GM21447 (cell line): ENCODE measurements around the gene SNRNP48.

ENCODE experiments used
- ATAC-seq: cut with Tn5 transposase; IDR thresholded peaks from one replicate; pipeline ENCODE4 v1.9.1; 2021; ENCODE audit not compliant: unreplicated experiment

The SNRNP48 gene

DNA sequence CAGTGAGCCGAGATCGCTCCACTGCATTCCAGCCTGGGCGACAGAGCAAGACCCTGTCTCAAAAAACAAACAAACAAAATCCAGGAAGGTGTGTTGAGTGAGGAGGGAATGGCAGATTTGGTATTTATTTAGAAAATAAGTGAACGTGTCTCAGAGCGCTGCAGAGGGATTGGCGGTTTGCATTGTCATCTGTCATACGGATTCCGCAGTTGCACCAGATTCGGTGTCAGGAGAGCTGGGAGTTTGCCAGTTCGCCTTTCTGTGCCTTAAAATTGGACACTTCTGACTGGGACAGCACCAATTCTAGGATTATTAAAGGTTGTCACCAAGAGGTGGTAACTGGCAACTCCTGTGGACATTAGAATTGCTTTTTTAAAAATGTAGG is 912 bp downstream of the SNRNP48 start:
- ATAC-seq, result no peak

DNA sequence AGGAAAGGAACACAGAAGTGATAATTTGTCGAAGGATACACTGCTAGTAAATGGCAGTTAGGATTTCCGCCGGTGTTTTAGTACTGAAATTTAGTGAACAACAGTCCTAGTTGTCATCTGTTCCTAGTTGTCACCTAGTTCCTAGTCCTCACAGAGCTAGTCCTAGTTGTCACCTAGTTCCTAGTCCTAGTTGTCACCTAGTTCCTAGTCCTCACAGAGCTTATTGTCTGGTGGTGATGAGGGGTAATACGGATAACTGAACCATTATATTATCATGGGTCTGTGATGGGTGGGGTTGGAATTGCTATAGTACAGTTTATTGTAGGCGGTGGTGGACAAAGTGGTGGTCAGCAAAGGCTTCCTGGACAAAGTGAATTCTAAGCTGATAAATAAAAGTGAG is 1.8 kb downstream of the SNRNP48 start:
- no peak for ATAC-seq

DNA sequence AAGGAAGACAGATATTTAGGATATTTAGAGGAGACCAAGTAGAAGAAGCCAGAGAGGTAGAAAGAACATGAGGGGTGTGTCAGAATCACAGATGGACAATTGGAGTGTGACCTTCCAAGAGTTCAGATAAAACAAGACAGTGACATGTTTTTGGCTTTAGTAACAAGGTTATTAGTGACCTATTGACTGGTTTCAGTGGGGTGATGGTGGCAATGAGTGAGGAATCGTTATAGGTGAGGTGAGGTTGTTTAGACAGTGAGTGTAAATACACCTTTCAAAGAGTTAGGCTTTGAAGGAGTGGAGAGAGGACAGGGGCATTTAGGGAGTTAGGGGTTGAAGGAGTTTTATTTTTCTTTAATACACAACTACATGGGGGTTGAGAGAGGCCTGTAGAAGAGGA is 3.2 kb downstream of the SNRNP48 start:
- ATAC-seq, result no peak

DNA sequence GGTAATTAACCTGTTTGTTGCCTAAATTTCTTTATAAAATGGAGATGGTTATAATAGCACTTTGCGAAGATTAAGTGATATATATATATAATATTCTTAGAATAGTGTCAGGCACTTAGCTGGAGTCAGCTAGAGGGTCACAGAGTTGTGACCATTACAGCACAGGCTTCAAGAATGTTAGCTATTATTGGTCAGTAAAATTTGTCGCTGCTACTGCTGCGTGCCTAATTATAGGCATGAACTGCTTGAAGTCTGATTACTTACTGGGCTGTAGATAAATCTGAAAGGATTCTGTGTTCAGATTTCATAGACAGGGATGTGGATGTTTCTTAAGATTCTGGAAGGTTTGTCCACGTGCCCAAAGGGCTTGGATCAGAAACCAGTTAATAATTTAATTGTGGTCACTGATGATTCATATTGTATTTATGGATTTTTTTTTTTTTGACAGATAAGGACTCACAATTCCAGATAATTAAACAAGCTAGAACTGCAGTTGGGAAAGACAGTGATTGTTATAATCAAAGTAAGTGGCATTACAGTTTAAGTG is 4.7 kb downstream of the SNRNP48 start:
- no peak for ATAC-seq

DNA sequence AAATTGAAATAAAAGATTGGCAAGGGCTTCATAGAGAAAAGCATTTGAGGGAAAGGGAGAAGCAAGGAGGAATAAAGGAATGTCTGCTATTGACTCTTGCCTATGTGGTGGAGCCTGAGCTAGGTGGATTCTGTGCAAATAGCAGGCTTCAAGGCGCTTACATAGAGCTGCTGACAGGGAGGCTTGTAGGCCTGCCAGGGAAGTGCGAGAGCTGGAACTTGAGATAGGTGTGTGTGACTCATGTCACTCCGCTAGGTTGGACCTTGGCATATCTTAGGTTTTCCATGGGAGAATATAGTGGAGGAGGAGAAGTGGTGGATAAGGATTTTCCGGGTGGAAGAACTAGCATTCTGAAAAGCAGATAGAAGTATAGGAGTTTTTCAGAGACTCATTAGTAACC is 14.0 kb downstream of the SNRNP48 start:
- ATAC-seq, result no peak

DNA sequence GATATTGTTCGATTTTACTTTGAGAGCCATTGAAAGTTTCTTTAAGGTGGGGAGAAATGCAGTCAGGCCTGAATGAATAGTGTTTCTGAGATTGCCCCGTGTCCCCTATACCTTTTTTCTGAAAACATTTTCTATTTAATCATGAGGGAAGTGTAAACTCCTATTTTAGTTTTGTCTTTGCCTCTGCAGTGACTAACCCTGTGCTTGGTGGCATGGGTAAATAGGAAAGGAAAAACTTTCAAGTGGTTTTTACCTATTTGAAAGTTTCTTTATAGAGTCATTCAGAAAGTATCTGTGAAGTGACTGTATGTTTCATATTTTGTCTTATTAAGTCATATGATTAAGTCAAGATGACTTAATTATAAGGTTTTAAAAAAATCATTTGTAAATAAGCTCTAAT is 14.5 kb downstream of the SNRNP48 start:
- ATAC-seq, result no peak

GRCh38 chr6:7615611-7616383 is 25.8 kb downstream of the SNRNP48 start:
- ATAC-seq, result no peak

GRCh38 chr6:7617801-7618764 is 28.1 kb downstream of the SNRNP48 start:
- peak; percentile 66 for ATAC-seq

- ATAC-seq, result no peak
Measured at GRCh38 chr6:7621761-7622160, 31.8 kb downstream of the SNRNP48 start.

DNA sequence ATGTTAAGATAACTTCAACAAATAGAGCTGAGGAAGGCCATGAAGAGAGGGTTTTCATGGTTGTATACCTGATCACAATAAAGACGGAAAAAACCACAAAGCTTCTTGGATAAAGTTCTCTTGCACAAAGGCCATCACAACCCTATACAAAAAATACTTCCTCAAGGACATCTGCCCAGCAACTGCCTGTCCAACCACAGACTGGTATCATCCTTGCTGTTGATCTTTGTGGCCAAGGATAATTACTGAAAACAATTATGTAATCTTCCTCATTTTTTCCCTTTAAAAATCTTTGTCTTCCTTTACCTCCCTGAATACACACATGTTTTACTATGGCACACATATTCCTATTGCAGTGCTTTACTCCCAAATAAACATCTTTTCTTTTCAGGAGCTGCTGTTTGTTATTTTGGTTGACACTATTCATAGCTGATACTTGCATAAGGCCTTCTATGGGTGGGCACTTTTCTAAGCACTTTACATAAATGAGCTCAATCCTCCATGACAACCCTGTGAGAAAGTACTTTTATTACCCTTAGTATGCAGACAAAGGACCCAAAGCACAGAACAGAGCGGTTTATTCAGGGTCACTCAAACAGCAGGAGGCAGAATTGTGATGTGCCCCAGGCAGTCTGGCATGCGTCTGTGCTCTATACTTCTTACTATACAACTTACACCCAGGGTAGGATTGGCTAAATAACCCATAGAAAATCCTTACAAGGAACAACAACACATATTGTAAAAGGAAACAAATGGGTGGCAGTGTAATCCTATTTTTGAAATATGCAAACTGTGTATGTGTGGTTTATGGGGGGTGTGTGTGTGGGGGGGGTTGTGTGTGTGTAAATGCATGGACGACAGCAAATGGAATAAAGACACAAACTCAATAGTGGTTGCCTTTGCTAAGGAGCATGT is 35.1 kb downstream of the SNRNP48 start:
- no peak for ATAC-seq

- no peak for ATAC-seq
Measured at GRCh38 chr6:7628479-7628878, 38.5 kb downstream of the SNRNP48 start.

DNA sequence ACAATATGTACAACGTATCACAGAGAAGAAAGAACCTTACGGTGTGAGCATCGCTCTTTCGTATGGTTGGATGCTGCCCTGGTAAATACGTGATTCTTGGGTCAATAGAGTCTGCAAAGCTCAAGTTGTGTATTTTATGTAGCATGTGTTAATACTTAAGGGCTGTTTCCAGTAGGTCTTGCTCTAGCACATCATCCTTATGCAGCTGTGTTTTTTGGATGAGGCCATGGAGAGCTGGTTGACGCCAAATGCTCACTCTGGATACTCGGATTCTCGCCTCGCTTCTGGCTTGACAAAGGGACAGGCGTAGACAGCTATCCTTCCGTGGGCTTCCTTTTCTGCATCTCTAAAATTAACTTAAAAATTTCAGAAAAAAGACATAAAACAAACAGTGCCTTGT is 38.9 kb downstream of the SNRNP48 start:
- ATAC-seq, result no peak

GRCh38 chr6:7629321-7629720 is 39.3 kb downstream of the SNRNP48 start:
- ATAC-seq, result no peak

GRCh38 chr6:7630792-7631191 is 40.8 kb downstream of the SNRNP48 start:
- ATAC-seq, result no peak

GRCh38 chr6:7631466-7631865 is 41.5 kb downstream of the SNRNP48 start:
- ATAC-seq, result no peak

DNA sequence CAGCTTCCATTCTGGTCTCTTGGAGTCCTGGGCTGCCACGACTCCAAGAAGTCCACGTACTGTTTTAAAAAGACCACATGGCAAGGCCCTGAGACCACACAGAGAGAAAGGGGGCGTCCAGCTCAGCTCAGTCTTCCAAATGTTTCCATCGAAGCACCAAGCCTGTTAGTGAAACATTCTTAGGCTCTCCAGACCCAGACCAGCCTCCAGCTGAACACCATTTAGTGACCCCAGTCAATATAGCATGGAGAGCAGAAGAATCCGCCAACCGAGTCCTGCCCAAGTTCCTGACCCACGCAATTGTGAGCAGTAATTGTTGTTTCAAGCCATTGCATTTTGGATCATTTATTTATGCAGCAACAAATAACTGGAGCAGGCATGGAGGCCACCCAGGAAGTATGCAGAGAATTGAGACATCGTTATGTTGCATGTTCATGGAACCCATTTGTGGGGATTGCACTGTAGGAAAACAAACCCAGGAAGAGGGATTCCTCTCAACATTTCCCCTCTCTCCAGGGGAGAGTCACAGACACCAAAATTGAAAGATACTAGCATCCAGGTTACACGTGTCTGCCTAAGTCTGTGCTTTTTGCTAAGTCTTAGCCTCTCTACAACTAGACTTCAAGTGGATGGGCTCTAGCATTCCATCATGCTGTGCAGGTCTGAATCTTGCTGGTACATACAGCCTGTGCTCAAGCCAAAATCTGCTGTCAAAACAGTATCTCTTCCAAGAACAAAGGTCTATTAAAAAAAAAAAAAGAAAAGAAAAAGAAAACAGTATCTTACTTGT is 42.7 kb downstream of the SNRNP48 start:
- ATAC-seq, result no peak

DNA sequence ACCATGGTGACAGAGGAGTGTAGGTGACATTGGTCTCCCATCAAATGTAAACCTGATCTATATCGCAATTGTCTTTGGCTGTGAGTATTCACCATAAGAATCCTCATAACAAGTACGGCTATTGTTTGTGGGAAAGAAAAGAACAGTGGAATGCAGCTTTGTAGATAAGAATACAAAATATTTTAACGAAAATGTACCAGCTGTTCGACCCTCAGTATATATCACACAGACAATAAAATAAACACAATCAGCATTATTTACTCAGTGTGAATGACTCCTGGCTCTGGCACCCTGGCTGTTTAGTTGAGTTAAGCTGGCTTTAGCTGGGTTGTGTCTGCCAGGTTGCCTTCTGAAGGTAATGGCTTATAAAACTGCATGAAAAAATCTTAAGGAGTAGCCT is 43.4 kb downstream of the SNRNP48 start:
- no peak for ATAC-seq

DNA sequence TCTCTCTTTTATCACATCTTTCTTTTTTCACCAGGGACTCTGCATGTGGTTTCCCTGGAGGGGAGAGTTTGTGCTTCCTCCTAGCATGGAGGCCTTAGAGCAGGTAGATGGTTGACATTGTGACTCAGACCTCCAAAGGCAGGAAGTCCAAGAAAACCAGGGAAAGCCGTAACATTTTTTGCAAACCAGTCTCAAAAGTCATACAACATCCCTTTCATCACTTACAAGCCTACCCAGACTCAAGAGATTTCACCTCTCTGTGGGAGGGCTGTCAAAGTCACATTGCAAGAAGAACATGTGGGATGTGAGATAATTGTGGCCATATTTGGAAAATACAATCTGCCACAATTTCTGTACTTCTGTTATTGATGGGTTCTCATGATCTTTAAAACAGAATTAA is 46.2 kb downstream of the SNRNP48 start:
- no peak for ATAC-seq

DNA sequence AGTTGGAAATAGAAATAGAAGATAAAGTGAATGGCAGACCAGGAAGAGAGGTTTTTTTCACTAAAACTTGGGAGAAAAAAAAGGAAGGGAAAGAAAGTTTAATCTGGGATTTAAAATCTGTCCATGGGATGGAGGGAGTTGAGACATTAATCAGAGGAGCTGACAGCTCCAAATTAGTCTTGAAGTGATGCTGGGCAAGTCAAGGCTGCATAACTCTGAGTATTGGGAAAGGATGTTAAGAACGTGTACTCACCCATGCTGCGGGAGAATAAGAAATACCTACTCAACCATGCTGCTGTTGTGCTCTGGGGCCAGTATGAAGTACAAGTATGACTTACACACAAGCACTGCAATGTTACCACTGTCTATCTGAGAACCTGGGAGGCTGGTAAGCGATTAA is 47.5 kb downstream of the SNRNP48 start:
- no peak for ATAC-seq

- ATAC-seq, result no peak
Measured at GRCh38 chr6:7639427-7639826, 49.4 kb downstream of the SNRNP48 start.
